DND-41 (cell line): ENCODE results near the gene ZCWPW2.

Source experiments
- ATAC-seq: fragments of 200-7000 bp; cut with Tn5 transposase; 3 replicates; pipeline ENCODE4 v1.9.1; 2021; ENCODE audit warnings: low read depth; ENCODE audit not compliant: insufficient read depth
- DNase-seq: peaks from one replicate; pipeline ENCODE4 v3.0.0-alpha.2; 2020
- H2AFZ ChIP-seq: 2 replicates; pipeline ENCODE4 v1.6.0; 2012; ENCODE audit warnings: low read depth, low read length
- H3K27ac ChIP-seq: 2 replicates; pipeline ENCODE4 v1.5.1; 2012; ENCODE audit warnings: low read length, inconsistent platforms
- H3K27me3 ChIP-seq: fragments of 200-600 bp; sonication (generic); 2 replicates; pipeline ENCODE4 v1.6.0; 2012; ENCODE audit warnings: low read length, mild to moderate bottlenecking, inconsistent platforms; ENCODE audit not compliant: insufficient read depth, poor library complexity
- H3K36me3 ChIP-seq: 2 replicates; pipeline ENCODE4 v1.5.1; 2012; ENCODE audit warnings: low read length, inconsistent platforms; ENCODE audit not compliant: insufficient read depth
- H3K4me1 ChIP-seq: 2 replicates; pipeline ENCODE4 v1.5.1; 2012; ENCODE audit warnings: mild to moderate bottlenecking, low read length; ENCODE audit not compliant: insufficient read depth
- H3K4me2 ChIP-seq: 2 replicates; pipeline ENCODE4 v1.6.0; 2012; ENCODE audit warnings: mild to moderate bottlenecking, moderate library complexity, low read length, inconsistent platforms; ENCODE audit not compliant: insufficient read depth
- H3K4me3 ChIP-seq, 2 experiments: fragments of 200-600 bp in 1 of 2; shearing (Covaris generic) in 1 of 2; 2 replicates each; pipeline ENCODE4 v1.5.1; 2012 to 2016; ENCODE audit warnings: inconsistent platforms in 2 of 2, low read length in 2 of 2, mild to moderate bottlenecking in 2 of 2, low read depth in 1 of 2, moderate library complexity in 1 of 2
- H3K79me2 ChIP-seq: 2 replicates; pipeline ENCODE4 v1.6.0; 2012; ENCODE audit warnings: low read length, inconsistent platforms; ENCODE audit not compliant: insufficient read depth
- H3K9ac ChIP-seq: 2 replicates; pipeline ENCODE4 v1.6.0; 2012; ENCODE audit warnings: low read depth, mild to moderate bottlenecking, inconsistent platforms, low read length, moderate library complexity
- H3K9me3 ChIP-seq: 2 replicates; pipeline ENCODE4 v1.5.1; 2012; ENCODE audit warnings: low read length, moderate library complexity, mild to moderate bottlenecking, inconsistent platforms; ENCODE audit not compliant: insufficient read depth, severe bottlenecking
- H4K20me1 ChIP-seq: 2 replicates; pipeline ENCODE4 v1.6.0; 2012; ENCODE audit warnings: low read length; ENCODE audit not compliant: insufficient read depth
- EZH2 ChIP-seq: IDR thresholded peaks from 3 replicates; pipeline ENCODE4 v1.6.1; 2012; ENCODE audit warnings: borderline replicate concordance, low read depth, mild to moderate bottlenecking, moderate library complexity, low read length, inconsistent platforms; ENCODE audit not compliant: severe bottlenecking
- TF ChIP-seq, protein P1 (sequence below): IDR thresholded peaks from 2 replicates; pipeline ENCODE4 v1.5.1; 2012; ENCODE audit warnings: borderline replicate concordance, low read length, moderate library complexity, mild to moderate bottlenecking; ENCODE audit not compliant: poor library complexity, severe bottlenecking; ENCODE audit errors: extremely low read depth

The ZCWPW2 gene

DNA sequence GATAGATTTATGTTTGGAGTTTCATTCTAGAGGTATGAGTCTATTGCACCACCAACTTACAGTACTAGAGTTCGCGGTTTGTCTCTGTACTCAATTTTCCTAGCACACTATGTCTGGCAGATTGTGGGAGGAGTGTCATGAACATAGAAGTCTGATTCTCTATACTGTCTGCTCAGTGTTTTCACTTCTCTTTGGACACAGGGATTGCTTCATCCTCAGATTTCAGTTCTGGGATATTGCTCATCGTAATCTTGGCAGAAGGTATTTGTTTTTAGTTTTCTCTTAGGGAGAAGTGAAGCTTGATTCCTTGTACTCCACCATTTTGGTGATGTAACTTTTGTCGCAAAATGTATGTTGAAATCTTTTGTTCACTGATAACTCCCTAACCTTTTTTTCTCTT is 27.9 kb downstream of the ZCWPW2 start:
- H2AFZ ChIP-seq, result no peak overlapping the region
- no peaks in the 10 kb centered on the region for H3K27me3 ChIP-seq
- H3K4me3 ChIP-seq, result no peak overlapping the region
- H3K9me3 ChIP-seq, result no peaks in the 10 kb centered on the region
- no peaks in the 10 kb centered on the region for H3K79me2 ChIP-seq
- H4K20me1 ChIP-seq, result no peaks in the 10 kb centered on the region
- 0 out of 2 replicates have a peak, but pooled peaks cover 2% of the 10 kb centered on the region for H3K4me1 ChIP-seq
- TF ChIP-seq, protein P1, sequence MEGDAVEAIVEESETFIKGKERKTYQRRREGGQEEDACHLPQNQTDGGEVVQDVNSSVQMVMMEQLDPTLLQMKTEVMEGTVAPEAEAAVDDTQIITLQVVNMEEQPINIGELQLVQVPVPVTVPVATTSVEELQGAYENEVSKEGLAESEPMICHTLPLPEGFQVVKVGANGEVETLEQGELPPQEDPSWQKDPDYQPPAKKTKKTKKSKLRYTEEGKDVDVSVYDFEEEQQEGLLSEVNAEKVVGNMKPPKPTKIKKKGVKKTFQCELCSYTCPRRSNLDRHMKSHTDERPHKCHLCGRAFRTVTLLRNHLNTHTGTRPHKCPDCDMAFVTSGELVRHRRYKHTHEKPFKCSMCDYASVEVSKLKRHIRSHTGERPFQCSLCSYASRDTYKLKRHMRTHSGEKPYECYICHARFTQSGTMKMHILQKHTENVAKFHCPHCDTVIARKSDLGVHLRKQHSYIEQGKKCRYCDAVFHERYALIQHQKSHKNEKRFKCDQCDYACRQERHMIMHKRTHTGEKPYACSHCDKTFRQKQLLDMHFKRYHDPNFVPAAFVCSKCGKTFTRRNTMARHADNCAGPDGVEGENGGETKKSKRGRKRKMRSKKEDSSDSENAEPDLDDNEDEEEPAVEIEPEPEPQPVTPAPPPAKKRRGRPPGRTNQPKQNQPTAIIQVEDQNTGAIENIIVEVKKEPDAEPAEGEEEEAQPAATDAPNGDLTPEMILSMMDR, result no peak
- TF ChIP-seq EZH2, result no peak
- no peak overlapping the region for H3K9ac ChIP-seq
- H3K36me3 ChIP-seq, result no peaks in the 10 kb centered on the region
- no peak overlapping the region for H3K4me2 ChIP-seq
- DNase-seq (no peak), ATAC-seq (no peak)
- H3K27ac ChIP-seq, result no peak overlapping the region

DNA sequence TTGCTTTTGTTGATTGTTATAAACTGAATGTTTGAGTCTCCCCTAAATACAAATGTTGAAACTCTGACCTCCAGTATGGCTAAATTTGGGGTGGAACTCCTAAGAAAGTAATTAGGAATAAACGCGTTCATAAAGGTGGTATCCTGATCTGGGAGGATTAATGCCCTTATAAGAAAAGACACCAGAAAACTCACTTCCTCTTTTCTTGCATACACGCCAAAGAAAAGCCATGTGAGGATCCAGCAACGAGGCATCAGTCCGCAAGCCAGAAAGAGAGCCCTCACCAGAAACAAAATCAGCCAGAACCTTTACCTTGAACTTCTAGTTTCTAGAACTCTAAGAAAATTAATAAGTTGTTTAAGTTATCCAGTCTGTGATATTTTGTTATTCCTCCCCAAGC is 37.5 kb downstream of the ZCWPW2 start:
- Histone ChIP-seq H3K4me1 (no peaks in the 10 kb centered on the region), H3K4me2 (no peak overlapping the region), H3K36me3 (no peaks in the 10 kb centered on the region), H3K4me3 (no peak overlapping the region), H3K9ac (no peak overlapping the region), H3K27me3 (no peaks in the 10 kb centered on the region), H3K9me3 (no peaks in the 10 kb centered on the region), H3K79me2 (no peaks in the 10 kb centered on the region), H2AFZ (no peak overlapping the region), H3K27ac (no peak overlapping the region), H4K20me1 (no peaks in the 10 kb centered on the region)
- TF ChIP-seq EZH2, result no peak
- TF ChIP-seq, protein P1, result no peak
- ATAC-seq, result no peak
- no peak for DNase-seq

DNA sequence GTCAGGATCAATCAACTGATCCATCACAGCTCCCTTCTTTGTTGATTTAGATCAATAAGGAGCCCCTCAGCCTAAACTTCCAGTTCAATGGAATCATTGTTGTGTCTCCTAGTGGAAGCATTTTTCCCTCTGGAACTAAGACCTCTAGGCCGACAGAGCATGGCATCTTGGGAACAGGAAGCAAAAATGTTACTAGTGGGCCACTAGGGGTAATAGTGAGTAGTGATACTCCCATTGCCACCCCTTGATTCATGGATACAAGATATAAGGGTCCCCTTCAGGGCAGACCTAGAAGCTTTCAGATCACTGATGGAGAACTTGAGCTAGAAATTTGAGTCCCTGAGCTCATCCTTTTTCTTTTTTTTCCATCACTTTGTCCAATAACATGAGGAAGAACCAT is 40.5 kb downstream of the ZCWPW2 start:
- Histone ChIP-seq H2AFZ (no peak overlapping the region), H3K36me3 (no peaks in the 10 kb centered on the region), H3K4me1 (no peaks in the 10 kb centered on the region), H4K20me1 (no peaks in the 10 kb centered on the region), H3K27ac (no peak overlapping the region), H3K4me2 (no peak overlapping the region), H3K4me3 (no peak overlapping the region), H3K27me3 (no peaks in the 10 kb centered on the region), H3K9ac (no peak overlapping the region), H3K9me3 (peaks cover 4% of the 10 kb centered on the region), H3K79me2 (no peaks in the 10 kb centered on the region)
- TF ChIP-seq, protein P1, result no peak
- TF ChIP-seq EZH2, result no peak
- ATAC-seq (no peak), DNase-seq (no peak)

DNA sequence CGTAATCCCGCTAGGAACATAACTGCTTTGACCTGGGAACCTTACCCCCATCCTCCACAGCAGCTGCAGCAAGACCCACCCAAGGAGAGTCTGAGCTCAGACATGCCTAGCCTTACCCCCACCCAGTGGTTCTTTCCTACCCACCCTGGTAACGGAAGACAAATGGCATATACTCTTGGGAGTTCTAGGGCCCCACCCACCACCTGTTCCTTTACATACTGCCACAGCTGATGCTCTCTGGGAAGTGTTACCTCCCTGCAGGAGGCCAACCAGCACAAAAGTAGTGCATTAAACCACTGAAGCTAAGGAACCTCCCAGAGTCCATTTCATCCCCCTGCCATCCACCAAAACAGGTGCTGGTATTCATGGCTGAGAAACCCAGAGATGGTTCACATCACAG is 50.7 kb downstream of the ZCWPW2 start:
- no peak overlapping the region for H3K4me2 ChIP-seq
- no peaks in the 10 kb centered on the region for H4K20me1 ChIP-seq
- DNase-seq, result no peak
- H3K36me3 ChIP-seq, result no peaks in the 10 kb centered on the region
- no peaks in the 10 kb centered on the region for H3K27me3 ChIP-seq
- no peak for TF ChIP-seq EZH2
- TF ChIP-seq, protein P1, result no peak
- H3K9me3 ChIP-seq, result peaks cover 6% of the 10 kb centered on the region
- H3K79me2 ChIP-seq, result no peaks in the 10 kb centered on the region
- H3K9ac ChIP-seq, result no peak overlapping the region
- ATAC-seq, result no peak
- no peak overlapping the region for H3K27ac ChIP-seq
- H2AFZ ChIP-seq, result no peak overlapping the region
- H3K4me1 ChIP-seq, result no peaks in the 10 kb centered on the region
- H3K4me3 ChIP-seq, result no peak overlapping the region
